Umbilical cord (tissue), 2 donors: Measurements from ENCODE around the gene UMPS. TPM values are rescaled to one million over a fixed set of nuclear protein-coding genes. Genes with fewer than 3 reads are reported as not detected.
A peak's percentile ranks its signal among the peaks of the same experiment; 100 is the strongest.

Source experiments
- DNase-seq: peaks from one replicate; pipeline ENCODE4 v3.0.0-alpha.2; 2015; ENCODE audit warnings: low spot score
- total RNA-seq: library from RNA; depleted of rRNA; stranded (reverse); fragments of >200 nt; gene quantifications from one replicate; pipeline ENCODE4 v1.2.3, GENCODE V29; 2014; ENCODE audit warnings: low replicate concordance; ENCODE audit not compliant: insufficient read depth

The UMPS gene
- total RNA-seq, 1 donor from 2014 or later = 24.1 TPM

DNA sequence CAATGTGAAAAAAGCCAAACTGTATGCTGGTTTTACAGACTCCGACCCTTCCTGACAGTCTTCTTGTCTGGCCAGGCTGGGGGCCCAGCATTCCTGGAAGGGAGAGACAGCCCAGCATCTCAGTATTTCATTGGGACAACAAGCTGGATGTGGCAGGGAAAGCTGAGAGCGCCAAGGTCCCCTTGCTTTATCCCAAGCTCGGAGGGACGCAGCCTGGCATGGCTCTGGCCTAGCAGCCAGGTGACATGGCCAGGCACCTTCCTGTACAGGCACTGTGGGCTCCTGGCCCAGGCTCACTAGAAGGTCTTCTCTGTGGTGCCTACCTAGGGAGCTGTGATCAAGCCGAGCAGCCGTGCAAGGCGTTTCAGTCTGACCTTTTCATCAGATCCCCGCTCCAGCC lies 33.0 kb downstream of the UMPS start:
- no peak for DNase-seq

DNA sequence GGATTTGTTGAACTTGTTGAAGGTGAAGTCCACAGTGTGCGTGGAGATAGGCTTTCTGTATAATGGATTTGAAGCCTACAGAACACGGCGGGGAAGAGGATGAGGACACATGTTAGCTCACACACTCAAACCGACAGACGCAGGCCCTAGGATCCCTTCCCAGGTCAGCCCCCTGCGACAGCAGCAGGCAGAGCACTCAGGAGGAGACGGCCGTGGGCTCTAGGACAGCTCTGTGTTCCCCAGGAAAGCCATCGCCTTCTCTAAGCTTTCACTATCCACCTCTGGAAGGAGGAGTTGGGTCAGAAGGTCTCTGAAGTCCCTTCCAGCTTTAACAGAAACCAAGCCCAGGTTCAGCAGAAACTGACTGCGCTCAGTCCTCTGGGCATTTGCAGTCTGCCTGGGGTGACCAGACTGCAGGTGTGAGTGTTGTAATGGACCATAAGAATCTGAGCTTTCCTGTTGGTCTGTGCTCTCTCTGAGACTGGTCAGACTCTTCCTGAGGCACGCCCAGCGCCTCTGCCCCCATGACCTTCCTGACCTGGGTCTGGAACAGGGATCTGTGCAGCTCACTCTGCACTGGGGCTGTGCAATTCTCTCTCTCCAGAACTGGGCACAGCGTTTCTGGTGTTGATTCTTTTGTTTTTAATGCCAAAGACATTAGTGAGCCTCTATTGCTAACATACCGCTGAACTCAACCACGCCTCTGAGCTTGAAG lies 33.5 kb downstream of the UMPS start:
- DNase-seq = no peak

- DNase-seq = no peak
These were observed 34.5 kb downstream of the UMPS start for GRCh38 chr3:124764746-124765145.

DNA sequence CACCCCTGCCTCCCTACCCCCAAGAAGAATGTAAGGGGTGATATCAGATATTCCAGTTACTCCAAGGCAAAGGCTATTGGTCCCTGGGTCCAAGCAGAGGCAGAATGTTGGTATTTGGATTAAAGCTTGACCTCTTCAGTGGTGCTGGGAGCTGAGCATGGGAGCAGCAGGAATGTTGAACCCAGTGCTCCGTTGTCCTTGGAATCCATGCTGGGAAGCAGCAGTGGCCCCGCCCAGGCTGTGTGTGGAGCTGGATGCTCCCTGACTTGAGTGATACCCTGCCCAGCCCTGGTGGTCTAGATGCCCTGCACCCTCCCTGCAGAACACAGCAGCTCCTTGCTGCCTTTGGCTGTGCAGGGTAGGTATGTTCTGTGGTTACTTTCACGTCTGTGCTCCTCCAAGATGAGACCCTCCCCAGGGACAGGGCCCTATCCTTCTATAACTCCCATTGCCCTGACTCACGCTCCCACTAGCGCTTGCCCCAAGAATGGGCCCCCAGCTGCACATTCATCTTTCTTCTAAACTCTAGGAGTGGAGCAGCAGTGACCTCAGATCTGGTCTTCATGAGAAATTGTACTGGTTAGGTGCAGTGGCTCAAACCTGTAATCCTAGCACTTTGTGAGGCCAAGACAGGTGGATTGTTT lies 35.1 kb downstream of the UMPS start:
- no peak for DNase-seq

DNA sequence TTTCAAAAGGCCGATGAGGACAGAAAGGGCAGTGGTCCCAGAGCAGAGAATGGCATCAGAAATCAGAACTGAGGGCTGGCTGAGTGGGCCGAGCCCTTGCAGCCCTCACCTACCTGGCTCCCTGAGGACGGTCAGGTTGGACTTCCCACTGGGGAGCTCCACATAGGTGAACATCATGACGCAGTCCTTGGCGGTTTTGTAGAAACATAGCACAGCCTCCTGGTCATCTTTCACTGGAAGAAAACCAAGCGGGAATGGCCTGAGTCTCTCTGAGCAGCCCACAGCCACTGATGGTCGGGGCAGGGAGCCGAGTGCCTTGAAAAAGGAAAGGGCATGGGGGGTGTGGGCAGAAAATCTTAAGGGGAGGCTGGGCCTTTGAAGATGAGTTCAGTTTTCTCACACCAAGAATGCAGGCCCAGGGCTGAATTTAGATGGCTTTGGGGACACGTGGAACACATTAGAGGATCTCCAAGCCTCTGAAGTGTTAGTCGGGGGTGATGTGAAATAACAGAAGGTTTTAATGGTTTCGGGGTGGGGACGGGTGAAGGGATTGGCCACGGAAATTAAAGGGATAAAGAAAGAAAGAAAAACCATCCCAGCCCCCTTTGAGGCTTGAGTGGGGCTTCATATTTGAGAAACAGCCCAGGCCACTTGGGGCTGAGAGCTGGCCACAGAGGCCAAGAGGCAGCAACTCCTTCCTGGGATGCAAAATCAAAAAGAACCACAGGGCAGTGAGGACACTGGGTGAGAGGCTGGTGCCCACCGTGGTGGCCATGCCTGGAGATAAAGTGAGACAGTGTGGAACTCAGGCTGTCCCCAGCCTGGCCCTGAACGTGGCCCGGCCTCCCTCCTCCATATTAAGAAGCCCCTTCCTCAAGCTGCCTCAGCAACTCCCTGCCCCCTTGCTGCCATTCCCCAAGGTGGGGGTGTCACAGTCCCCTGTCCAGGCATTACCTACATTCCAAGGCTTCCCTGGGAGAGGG lies 36.2 kb downstream of the UMPS start:
- no peak for DNase-seq

GRCh38 chr3:124767264-124767663 lies 37.0 kb downstream of the UMPS start:
- no peak for DNase-seq

DNA sequence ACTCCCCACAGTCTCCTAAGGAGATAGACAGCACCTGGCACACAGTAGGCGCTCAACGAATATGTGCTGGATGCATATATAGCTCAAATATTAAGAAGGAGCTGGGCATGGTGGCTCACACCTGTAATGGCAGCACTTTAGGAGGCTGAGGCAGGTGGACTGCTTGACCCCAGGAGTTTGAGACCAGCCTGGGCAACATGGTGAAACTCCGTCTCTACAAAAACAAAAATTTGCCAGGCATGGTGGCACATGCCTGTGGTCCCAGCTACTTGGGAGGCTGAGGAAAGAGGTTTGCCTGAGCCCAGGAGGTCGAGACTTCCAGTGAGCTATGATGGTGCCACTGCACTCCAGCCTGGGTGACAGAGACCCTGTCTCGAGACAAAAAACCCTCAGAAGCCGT lies 37.4 kb downstream of the UMPS start:
- DNase-seq = no peak

GRCh38 chr3:124768812-124769211 lies 38.6 kb downstream of the UMPS start:
- no peak for DNase-seq

DNA sequence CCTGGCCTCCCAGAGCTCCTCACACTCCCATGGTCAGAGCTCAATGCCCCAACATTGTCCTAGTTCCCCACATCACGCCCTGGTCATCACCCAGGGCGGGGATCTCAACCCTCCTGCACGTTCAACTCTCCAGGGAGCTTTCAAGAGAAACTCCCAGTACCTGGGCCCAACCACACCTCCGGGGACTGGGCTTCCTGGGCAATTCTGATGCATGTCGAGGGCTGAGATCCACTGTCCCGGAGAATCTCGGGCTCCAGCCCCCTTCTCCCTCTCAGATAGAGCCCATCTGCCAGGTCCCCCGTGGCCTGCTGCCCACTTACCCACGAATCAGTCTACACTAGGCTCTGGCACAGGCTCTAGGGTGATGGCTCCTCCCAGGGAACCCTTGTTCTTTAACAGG lies 39.2 kb downstream of the UMPS start:
- no peak for DNase-seq

DNA sequence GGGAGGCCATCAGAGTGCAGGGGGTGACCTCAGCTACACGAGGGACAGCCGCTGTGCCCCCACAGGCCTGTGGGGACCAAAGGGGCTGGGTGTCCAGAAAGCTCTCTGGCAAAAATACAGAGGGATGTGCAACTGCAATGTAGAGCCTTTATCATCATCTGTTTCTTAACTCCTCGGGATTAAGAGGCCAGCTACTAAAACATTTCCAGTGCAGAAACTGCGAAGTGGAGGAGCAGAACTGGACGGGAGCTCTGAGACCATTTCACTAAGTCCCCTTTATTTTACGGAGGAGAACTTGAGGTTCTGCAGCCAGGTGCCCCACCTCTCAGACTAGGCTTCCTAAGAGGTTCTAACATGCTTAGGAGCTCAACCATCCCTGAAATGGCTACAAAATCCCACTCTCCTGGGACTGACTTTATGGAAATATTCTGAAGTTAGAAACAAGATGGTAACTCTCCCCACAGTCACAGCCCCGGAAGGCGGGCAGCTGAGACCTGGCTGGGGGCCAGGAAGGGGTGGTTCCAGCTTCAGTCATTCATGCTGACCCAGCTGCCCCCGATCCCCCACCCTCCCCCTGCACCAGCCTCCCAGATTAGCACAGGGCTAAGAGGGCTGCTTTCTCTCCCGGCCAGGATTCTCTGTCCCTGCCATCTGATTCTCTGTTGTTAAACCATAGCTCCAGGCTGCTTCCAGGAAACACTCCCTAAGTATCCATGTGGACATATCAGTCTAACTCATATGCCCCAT lies 40.3 kb downstream of the UMPS start:
- DNase-seq = peak; percentile 90

GRCh38 chr3:124771083-124771445 lies 40.8 kb downstream of the UMPS start:
- DNase-seq = no peak

DNA sequence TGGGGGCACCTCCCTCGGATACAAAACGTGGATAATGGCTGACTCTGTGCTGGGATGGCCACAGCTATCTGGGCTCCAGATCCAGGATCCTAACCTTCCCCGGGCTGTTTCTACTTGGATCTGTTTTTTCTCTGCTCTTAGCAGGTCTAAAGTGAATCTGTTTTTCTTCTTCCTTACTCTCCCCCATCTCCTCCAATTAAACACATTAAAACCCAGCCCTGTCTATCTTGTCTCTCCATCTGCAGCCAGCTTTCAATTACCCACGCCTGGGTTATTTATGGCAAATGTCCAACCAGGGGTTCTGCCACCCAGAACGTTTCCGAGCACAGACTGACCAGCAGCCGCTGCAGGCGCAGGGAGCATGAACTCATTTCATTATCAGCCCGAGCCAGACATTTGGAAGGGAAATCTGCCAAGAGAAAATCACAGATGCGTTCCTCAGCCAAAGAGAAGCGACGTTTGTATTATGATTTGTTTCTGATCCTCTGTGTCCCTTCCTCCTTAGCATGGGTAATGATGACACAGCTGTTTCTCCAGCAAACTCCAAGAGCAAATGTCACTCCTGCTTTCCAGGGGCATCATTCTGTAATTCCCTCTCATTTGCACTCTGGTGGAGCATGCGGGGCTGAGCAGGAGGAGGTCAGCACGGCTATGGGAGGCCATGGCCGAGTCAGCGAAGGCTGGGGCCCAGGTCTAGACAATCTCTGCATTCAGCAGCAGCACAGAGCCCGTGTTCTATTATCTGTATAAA lies 42.0 kb downstream of the UMPS start:
- DNase-seq = peak; percentile 93

DNA sequence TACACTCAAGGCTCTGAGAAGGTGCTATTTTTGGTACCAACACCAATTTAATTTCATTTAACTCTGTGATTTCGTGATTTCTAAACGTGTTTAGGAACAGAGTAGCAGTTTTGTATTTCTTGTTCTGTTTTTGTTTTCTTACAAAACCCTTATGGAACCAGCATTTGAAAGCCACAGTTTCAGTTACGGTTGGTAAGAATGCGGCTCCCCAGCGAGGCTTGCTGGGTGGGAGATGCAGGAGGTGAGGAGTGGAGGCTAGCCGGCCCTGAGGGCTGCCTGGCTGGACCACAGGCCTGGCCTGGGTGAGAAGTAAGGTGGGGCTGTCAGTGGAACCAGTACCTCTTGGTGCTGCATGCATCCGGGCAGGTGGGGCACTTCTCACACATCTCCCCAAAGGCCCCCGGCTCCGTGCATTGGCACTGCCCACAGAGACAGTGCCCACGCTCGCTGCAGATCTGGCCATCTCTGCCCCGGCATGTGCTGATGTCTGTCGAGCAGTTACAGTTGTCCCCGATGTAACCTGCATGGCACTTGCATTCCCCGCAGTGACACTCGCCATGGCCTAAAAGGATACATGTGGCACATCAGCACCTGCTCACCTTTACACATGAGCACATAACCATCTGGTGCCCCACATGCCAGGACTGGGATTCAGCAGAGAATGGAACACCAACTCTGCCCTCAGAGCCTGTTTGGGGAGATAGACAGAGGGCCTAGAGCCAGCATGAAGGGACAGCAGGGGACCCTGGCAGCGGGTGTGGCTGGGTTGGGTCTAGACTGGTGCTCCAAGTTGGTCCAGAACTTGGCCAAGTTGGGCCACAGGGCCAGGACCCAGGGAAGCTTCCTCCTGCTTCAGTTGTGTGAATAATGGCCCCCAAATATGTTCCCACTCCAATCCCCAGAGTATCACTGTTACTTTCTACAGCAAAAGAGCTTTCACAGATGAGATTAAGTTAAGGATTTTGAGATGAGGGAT lies 43.4 kb downstream of the UMPS start:
- no peak for DNase-seq

DNA sequence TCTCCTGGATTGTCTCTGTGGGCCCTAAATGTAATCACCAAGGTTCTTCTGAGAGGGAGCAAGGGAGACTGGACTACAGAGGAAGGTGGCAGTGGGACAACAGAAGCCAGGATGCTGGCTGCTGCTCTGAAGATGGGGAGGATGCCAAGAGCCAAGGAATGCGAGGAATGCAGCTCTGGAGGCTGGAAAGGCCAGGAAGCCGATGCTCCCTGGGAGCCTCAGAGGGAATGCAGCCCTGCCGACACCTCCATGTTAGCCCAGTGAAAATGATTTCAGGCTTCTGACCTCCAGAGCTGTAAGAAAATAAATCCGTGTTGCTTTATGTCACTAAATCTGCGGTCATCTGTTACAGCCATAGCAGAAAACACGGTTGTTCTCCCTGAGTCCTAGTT lies 44.1 kb downstream of the UMPS start:
- DNase-seq = peak; percentile 74

- no peak for DNase-seq
These were observed 44.7 kb downstream of the UMPS start for GRCh38 chr3:124774841-124775402.

GRCh38 chr3:124775877-124776276 lies 45.6 kb downstream of the UMPS start:
- no peak for DNase-seq

GRCh38 chr3:124776856-124777255 lies 46.6 kb downstream of the UMPS start:
- no peak for DNase-seq

DNA sequence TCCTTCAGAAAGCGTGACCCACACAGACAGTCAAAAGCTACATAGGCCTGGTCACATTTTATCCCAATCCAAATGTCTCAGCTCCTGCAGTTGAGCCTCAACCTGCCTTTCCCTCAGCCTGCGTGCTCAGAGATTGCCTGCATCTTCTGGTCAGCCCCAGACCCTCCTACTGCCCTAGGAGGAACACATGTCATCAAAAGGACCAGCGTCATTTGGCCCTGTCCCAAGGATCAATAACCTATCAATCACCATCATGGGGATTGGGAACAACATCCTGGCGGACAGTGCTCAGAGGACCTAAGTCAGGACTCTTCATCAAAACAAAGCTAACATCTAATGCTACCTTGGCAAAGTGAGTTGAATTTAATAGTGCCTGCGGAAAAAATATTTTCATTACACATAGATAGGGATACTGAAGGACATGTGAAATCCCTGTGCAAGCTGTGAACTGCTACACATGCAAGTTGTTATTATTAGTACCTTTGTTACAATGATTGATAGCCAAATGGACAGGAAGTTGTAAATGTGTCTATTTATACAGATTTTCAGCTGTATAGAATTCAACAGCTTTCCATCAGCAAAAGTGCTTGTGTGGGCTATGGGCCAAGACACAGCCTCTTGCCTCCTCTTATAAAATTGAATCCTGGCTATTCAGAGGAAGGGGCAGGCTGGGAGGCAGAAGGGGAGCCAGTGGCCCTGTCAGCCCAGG lies 47.7 kb downstream of the UMPS start:
- DNase-seq = no peak

- DNase-seq = no peak
These were observed 48.9 kb downstream of the UMPS start for GRCh38 chr3:124779116-124779515.
